HG03103 (cell line): Measurements from ENCODE around the gene ZMYM2.

Experiments used
- ATAC-seq: cut with Tn5 transposase; IDR thresholded peaks from one replicate; pipeline ENCODE4 v1.9.1; 2021; ENCODE audit warnings: low read depth; ENCODE audit not compliant: unreplicated experiment

Gene ZMYM2

GRCh38 chr13:20101467-20102316 is 143.2 kb downstream of the ZMYM2 start:
- ATAC-seq = no peak

GRCh38 chr13:20102525-20103180 is 144.1 kb downstream of the ZMYM2 start:
- ATAC-seq = no peak

GRCh38 chr13:20105161-20105689 is 146.7 kb downstream of the ZMYM2 start:
- no peak for ATAC-seq

GRCh38 chr13:20106742-20107141 is 148.2 kb downstream of the ZMYM2 start:
- no peak for ATAC-seq

- no peak for ATAC-seq
Observed at GRCh38 chr13:20109037-20109436, 150.5 kb downstream of the ZMYM2 start.

GRCh38 chr13:20114066-20114610 is 155.6 kb downstream of the ZMYM2 start:
- no peak for ATAC-seq

- ATAC-seq = no peak
Observed at GRCh38 chr13:20116213-20116612, 157.7 kb downstream of the ZMYM2 start.

GRCh38 chr13:20118268-20119140 is 160.0 kb downstream of the ZMYM2 start:
- no peak for ATAC-seq

GRCh38 chr13:20119960-20120359 is 161.4 kb downstream of the ZMYM2 start:
- ATAC-seq = no peak

- no peak for ATAC-seq
Observed at GRCh38 chr13:20121159-20121525, 162.6 kb downstream of the ZMYM2 start.

- ATAC-seq = no peak
Observed at GRCh38 chr13:20124303-20124702, 165.8 kb downstream of the ZMYM2 start.

GRCh38 chr13:20125129-20125782 is 166.7 kb downstream of the ZMYM2 start:
- ATAC-seq = no peak

GRCh38 chr13:20125783-20126165 is 167.2 kb downstream of the ZMYM2 start:
- ATAC-seq = no peak

GRCh38 chr13:20126541-20127261 is 168.2 kb downstream of the ZMYM2 start:
- no peak for ATAC-seq

- peak; percentile 23 for ATAC-seq
Observed at GRCh38 chr13:20127262-20127561, 168.7 kb downstream of the ZMYM2 start.

GRCh38 chr13:20127562-20128458 is 169.3 kb downstream of the ZMYM2 start:
- peak; percentile 54 for ATAC-seq

GRCh38 chr13:20128459-20128931 is 170.0 kb downstream of the ZMYM2 start:
- peak; percentile 1 for ATAC-seq

GRCh38 chr13:20129076-20129475 is 170.5 kb downstream of the ZMYM2 start:
- ATAC-seq = no peak
